Measurements from ENCODE around the gene FCRL6. TPM values are rescaled to one million over a fixed set of nuclear protein-coding genes. Genes with fewer than 3 reads are reported as not detected.

Gene FCRL6
- total and polyA plus RNA-seq, 2 donors, result 0.33 to 0.57 TPM

DNA sequence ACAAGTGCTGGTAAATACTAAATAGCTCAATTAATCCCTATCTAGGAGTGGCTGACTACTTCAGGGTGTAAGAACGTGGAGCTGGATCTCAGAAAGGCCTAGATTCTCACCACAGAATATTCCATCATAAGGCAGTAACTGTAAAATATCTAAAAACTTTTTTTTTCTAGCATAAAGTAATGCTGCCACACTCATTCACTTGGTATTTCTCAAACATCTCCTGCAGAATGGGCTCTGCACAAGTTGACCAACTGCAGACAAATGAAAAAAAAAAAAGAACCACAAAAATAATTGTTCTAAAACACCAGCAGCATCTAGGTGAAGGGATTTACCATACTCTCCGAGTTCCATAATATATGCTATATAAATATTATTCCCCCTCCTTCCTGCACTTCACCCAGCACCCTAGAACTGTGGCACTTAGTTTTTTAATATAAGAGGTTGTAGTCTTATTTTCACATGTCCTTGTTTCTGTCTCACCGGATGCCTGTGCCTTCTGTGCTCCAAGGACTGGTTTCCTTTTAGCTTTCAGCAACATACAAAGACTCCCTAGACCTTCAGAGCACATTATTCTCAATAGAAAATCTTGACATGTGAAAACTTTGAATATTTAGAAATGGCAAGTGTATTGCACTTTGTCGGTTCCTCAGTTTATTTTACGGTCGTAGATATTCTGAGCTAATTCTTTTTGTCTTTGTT lies 51.4 kb downstream of the FCRL6 start:
- no peaks in the 10 kb centered on the region for H3K9me3 ChIP-seq (ENCODE audit: control insufficient read depth in 2 of 2, insufficient read depth in 1 of 2, low read length in 1 of 2)
- peaks cover 2 to 7% of the 10 kb centered on the region in 2 donors for H3K4me1 ChIP-seq (ENCODE audit: control insufficient read depth in 2 of 2, insufficient read depth in 2 of 2, low read length in 2 of 2)
- WGBS, result 27% methylated on average over 6 of the region's 6 CpGs

DNA sequence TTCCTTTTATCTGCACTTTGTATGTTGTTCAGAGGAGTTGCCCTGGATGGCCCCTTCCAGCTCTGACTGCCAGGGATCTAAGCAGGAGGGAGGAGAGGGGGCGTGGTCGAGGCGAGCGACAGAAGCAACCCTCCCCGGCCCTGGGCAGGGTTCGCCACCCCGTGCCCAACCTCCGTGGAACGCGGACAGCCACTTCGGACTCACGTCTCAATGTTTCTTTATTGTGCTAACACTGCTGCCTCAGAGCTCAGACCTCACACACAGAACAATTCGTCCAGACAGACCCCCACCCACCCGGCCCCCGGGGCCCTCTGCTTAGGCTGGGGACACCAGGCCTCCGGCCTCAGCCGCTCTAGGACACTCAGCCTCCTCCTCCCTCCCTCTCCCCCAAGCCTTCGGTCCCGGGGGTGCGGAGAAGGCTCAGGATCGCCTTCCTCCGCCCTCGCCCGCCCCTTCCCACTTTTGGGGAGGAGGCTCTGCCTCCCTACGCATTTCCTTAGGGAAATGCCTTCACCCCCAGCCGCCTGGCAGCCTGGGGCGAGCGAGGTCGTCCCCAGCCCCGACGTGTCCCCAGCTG lies 52.0 kb downstream of the FCRL6 start:
- Histone ChIP-seq H3K9me3 (ENCODE audit: control insufficient read depth in 2 of 2, insufficient read depth in 1 of 2, low read length in 1 of 2) (no peaks in the 10 kb centered on the region), H3K4me1 (ENCODE audit: control insufficient read depth in 2 of 2, insufficient read depth in 2 of 2, low read length in 2 of 2) (peaks cover 2 to 7% of the 10 kb centered on the region in 2 donors), H3K4me3 (ENCODE audit: low read length in 2 of 2) (peak overlapping the region; percentile 34 to 65), H3K27me3 (ENCODE audit: control insufficient read depth in 2 of 2, insufficient read depth in 1 of 2, low read length in 1 of 2) (peaks cover 0 to 61% of the 10 kb centered on the region in 2 donors), H3K27ac (ENCODE audit: low read depth in 1 of 2, low read length in 1 of 2) (peak overlapping the region in 1 of 2 donors; percentile 71), H3K36me3 (ENCODE audit: control insufficient read depth in 2 of 2, insufficient read depth in 2 of 2, low read length in 1 of 2) (no peaks in the 10 kb centered on the region)
- 3% methylated on average over 31 of the region's 31 CpGs for WGBS
- DNase-seq (ENCODE audit: low read depth in 6 of 9, low spot score in 9 of 9), result peak in 1 of 9 donors; percentile 9

More for the DNA sequence above, 51.4 kb downstream of the FCRL6 start:
- peak in 1 of 9 donors; percentile 19 for DNase-seq (ENCODE audit: low read depth in 6 of 9, low spot score in 9 of 9)
- Histone ChIP-seq H3K4me3 (ENCODE audit: low read length in 2 of 2) (peak overlapping the region; percentile 34 to 65), H3K27me3 (ENCODE audit: control insufficient read depth in 2 of 2, insufficient read depth in 1 of 2, low read length in 1 of 2) (peaks cover 0 to 61% of the 10 kb centered on the region in 2 donors), H3K27ac (ENCODE audit: low read depth in 1 of 2, low read length in 1 of 2) (no peak overlapping the region), H3K36me3 (ENCODE audit: control insufficient read depth in 2 of 2, insufficient read depth in 2 of 2, low read length in 1 of 2) (no peaks in the 10 kb centered on the region)

DNA sequence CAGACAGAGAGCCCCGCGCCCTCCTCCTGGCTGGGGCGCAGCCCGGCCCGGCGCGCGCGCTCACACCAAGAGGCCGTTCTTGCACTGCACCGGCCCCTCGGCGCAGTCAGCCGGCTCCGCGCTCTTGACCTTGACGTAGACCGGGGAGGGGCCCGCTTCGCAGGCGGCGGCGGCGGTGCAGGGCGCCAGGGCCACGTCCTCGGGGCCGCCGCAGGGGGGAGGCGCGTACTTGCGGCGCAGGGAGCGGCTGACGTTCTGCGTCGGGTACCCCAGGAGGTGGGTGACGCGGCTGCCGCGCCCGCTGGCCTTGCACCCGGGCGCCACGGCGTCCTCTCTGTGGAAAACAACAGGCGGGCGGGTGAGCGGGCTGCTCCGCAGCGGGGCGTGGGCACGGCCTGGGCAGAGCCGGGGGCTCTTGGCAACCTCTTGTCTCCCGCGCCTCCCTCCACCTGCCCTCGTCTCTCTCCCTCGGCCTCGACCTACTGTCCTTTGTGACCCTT lies 52.6 kb downstream of the FCRL6 start:
- no peaks in the 10 kb centered on the region for H3K36me3 ChIP-seq (ENCODE audit: control insufficient read depth in 2 of 2, insufficient read depth in 2 of 2, low read length in 1 of 2)
- H3K4me3 ChIP-seq (ENCODE audit: low read length in 2 of 2), result peak overlapping the region; percentile 34 to 65
- H3K9me3 ChIP-seq (ENCODE audit: control insufficient read depth in 2 of 2, insufficient read depth in 1 of 2, low read length in 1 of 2), result no peaks in the 10 kb centered on the region
- WGBS, result under 1% methylated on average over 59 of the region's 59 CpGs
- peak overlapping the region in 1 of 2 donors; percentile 71 for H3K27ac ChIP-seq (ENCODE audit: low read depth in 1 of 2, low read length in 1 of 2)
- peaks cover 2 to 7% of the 10 kb centered on the region in 2 donors for H3K4me1 ChIP-seq (ENCODE audit: control insufficient read depth in 2 of 2, insufficient read depth in 2 of 2, low read length in 2 of 2)
- H3K27me3 ChIP-seq (ENCODE audit: control insufficient read depth in 2 of 2, insufficient read depth in 1 of 2, low read length in 1 of 2), result peaks cover 0 to 61% of the 10 kb centered on the region in 2 donors
- DNase-seq (ENCODE audit: low read depth in 6 of 9, low spot score in 9 of 9), result peak in 6 of 9 donors; percentile 18 to 65 (median 38)

DNA sequence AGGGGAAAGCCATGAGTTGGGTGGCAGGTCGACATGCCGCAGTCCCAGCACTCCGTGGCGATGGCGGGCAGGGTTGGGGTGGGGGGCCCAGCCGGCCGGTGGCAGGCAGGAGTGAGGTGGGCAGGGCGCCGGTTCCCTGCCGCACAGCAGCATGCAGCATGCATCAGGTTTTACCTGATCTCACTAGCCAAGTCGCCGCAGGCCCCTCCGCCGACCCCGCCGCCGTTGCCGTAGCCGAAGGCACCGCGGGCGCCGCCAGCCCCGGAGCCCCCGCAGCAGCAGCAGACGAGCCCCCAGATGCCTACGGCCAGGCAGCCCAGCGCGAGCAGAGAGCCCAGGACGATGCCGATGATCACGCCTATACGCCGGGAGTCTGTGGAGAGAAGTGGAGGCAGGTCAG lies 53.5 kb downstream of the FCRL6 start:
- Histone ChIP-seq H3K36me3 (ENCODE audit: control insufficient read depth in 2 of 2, insufficient read depth in 2 of 2, low read length in 1 of 2) (no peaks in the 10 kb centered on the region), H3K27me3 (ENCODE audit: control insufficient read depth in 2 of 2, insufficient read depth in 1 of 2, low read length in 1 of 2) (peaks cover 0 to 57% of the 10 kb centered on the region in 2 donors), H3K27ac (ENCODE audit: low read depth in 1 of 2, low read length in 1 of 2) (no peak overlapping the region), H3K9me3 (ENCODE audit: control insufficient read depth in 2 of 2, insufficient read depth in 1 of 2, low read length in 1 of 2) (no peaks in the 10 kb centered on the region), H3K4me1 (ENCODE audit: control insufficient read depth in 2 of 2, insufficient read depth in 2 of 2, low read length in 2 of 2) (peaks cover 2 to 9% of the 10 kb centered on the region in 2 donors), H3K4me3 (ENCODE audit: low read length in 2 of 2) (no peak overlapping the region)
- DNase-seq (ENCODE audit: low read depth in 6 of 9, low spot score in 9 of 9), result no peak
- 95% methylated on average over 34 of the region's 34 CpGs for WGBS

- Histone ChIP-seq H3K27ac (ENCODE audit: low read depth in 1 of 2, low read length in 1 of 2) (no peak overlapping the region), H3K36me3 (ENCODE audit: control insufficient read depth in 2 of 2, insufficient read depth in 2 of 2, low read length in 1 of 2) (no peaks in the 10 kb centered on the region), H3K4me3 (ENCODE audit: low read length in 2 of 2) (no peak overlapping the region), H3K9me3 (ENCODE audit: control insufficient read depth in 2 of 2, insufficient read depth in 1 of 2, low read length in 1 of 2) (no peaks in the 10 kb centered on the region), H3K27me3 (ENCODE audit: control insufficient read depth in 2 of 2, insufficient read depth in 1 of 2, low read length in 1 of 2) (peaks cover 0 to 57% of the 10 kb centered on the region in 2 donors), H3K4me1 (ENCODE audit: control insufficient read depth in 2 of 2, insufficient read depth in 2 of 2, low read length in 2 of 2) (peaks cover 2 to 9% of the 10 kb centered on the region in 2 donors)
- DNase-seq (ENCODE audit: low read depth in 6 of 9, low spot score in 9 of 9), result no peak
- WGBS, result 100% methylated on average over 1 of the region's 1 CpG
Observed at GRCh38 chr1:159856576-159856975, 54.4 kb downstream of the FCRL6 start.

DNA sequence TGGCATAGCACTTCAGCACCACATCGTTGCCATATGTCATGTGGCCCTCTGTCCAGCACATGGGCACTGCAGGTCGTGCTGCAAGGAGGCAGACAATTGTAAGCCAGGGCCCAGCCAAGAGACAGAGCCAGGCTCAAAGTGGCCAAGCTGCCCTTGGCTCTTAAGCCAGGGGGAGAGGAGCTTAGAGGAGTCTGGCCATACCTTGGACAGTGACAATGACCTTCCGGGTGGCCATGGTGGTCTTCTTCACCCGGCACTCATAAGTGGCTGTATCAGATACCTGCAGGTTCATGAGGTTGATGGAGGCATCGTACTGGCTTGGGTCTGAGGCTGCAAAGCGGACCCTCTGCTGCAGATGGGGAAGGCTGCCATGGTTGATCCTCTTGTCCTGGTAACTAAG lies 55.7 kb downstream of the FCRL6 start:
- Histone ChIP-seq H3K4me1 (ENCODE audit: control insufficient read depth in 2 of 2, insufficient read depth in 2 of 2, low read length in 2 of 2) (peaks cover 2 to 9% of the 10 kb centered on the region in 2 donors), H3K4me3 (ENCODE audit: low read length in 2 of 2) (no peak overlapping the region), H3K36me3 (ENCODE audit: control insufficient read depth in 2 of 2, insufficient read depth in 2 of 2, low read length in 1 of 2) (no peaks in the 10 kb centered on the region), H3K9me3 (ENCODE audit: control insufficient read depth in 2 of 2, insufficient read depth in 1 of 2, low read length in 1 of 2) (no peaks in the 10 kb centered on the region), H3K27ac (ENCODE audit: low read depth in 1 of 2, low read length in 1 of 2) (no peak overlapping the region), H3K27me3 (ENCODE audit: control insufficient read depth in 2 of 2, insufficient read depth in 1 of 2, low read length in 1 of 2) (peaks cover 0 to 56% of the 10 kb centered on the region in 2 donors)
- 96% methylated on average over 6 of the region's 6 CpGs for WGBS
- no peak for DNase-seq (ENCODE audit: low read depth in 6 of 9, low spot score in 9 of 9)

DNA sequence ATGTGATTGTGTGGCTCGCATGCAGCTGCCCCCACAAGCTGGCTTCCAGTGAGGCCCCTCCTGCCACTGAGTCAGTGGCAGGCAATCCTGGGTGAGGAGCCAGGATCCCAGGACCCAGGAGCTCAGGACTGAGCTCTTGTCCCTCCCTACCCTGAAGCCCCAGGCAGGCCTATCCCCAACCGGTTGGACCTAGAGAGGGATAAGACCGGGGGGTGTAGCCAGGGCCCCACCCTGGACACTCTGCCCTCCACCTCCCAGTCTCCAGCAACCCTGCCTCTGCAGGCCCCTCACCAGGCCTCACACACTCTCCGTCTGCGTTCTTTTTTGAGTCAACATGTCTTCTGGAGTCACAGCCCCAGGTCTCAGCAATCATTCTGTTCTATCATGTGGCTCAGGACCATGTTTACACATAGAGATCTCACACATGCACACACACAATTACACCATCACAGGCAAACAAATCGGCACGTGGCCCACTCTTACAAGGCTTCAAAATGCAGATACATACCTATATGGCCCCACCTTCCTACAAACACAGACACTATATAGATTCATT lies 57.7 kb downstream of the FCRL6 start:
- no peak for DNase-seq (ENCODE audit: low read depth in 6 of 9, low spot score in 9 of 9)
- Histone ChIP-seq H3K27me3 (ENCODE audit: control insufficient read depth in 2 of 2, insufficient read depth in 1 of 2, low read length in 1 of 2) (peaks cover 0 to 36% of the 10 kb centered on the region in 2 donors), H3K36me3 (ENCODE audit: control insufficient read depth in 2 of 2, insufficient read depth in 2 of 2, low read length in 1 of 2) (no peaks in the 10 kb centered on the region), H3K4me1 (ENCODE audit: control insufficient read depth in 2 of 2, insufficient read depth in 2 of 2, low read length in 2 of 2) (peaks cover 0 to 6% of the 10 kb centered on the region in 2 donors), H3K9me3 (ENCODE audit: control insufficient read depth in 2 of 2, insufficient read depth in 1 of 2, low read length in 1 of 2) (no peaks in the 10 kb centered on the region), H3K4me3 (ENCODE audit: low read length in 2 of 2) (no peak overlapping the region), H3K27ac (ENCODE audit: low read depth in 1 of 2, low read length in 1 of 2) (no peak overlapping the region)
- WGBS, result 97% methylated on average over 7 of the region's 7 CpGs

DNA sequence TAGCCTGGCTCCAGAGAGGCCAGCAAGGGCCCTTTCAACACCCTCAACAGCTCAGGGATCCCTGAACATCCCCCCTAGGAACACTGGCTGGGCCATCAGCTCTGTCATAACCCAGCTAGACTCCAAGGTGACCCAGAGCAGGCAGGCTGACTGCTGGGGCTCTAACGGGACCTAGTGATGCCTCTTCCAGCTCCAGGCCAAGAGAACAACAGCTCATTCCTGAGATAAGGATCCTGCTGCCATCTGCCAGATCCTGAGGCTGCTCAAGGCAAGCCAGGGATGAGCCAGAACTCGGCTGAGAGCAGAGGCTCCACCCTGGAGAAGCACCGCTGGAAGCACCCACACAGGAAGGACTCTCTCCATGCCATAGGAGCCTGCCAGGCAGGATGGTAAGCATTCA lies 58.3 kb downstream of the FCRL6 start:
- 91% methylated on average over 3 of the region's 3 CpGs for WGBS
- Histone ChIP-seq H3K36me3 (ENCODE audit: control insufficient read depth in 2 of 2, insufficient read depth in 2 of 2, low read length in 1 of 2) (no peaks in the 10 kb centered on the region), H3K4me3 (ENCODE audit: low read length in 2 of 2) (no peak overlapping the region), H3K9me3 (ENCODE audit: control insufficient read depth in 2 of 2, insufficient read depth in 1 of 2, low read length in 1 of 2) (no peaks in the 10 kb centered on the region), H3K27me3 (ENCODE audit: control insufficient read depth in 2 of 2, insufficient read depth in 1 of 2, low read length in 1 of 2) (peaks cover 0 to 30% of the 10 kb centered on the region in 2 donors), H3K4me1 (ENCODE audit: control insufficient read depth in 2 of 2, insufficient read depth in 2 of 2, low read length in 2 of 2) (peaks cover 0 to 2% of the 10 kb centered on the region in 2 donors), H3K27ac (ENCODE audit: low read depth in 1 of 2, low read length in 1 of 2) (no peak overlapping the region)
- DNase-seq (ENCODE audit: low read depth in 6 of 9, low spot score in 9 of 9), result no peak

DNA sequence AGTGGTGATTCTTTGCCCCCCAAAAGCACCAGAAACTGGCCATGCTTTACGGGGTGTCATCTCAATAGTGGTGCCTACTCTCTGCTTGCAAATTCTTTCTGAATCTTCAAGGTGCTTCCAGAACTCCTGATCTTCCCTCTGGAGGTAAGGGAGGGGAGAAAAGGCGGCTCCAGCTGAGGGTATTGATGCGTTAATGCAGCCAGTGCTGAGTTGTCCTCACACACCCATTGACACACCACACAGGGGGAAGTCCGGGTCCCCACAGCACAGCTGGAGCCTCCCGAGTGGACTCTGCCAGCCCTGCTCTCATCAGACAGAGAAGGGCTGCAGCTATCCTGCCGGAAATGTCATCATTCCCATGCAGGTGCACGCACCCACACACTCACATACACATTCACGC lies 59.1 kb downstream of the FCRL6 start:
- DNase-seq (ENCODE audit: low read depth in 6 of 9, low spot score in 9 of 9), result no peak
- Histone ChIP-seq H3K9me3 (ENCODE audit: control insufficient read depth in 2 of 2, insufficient read depth in 1 of 2, low read length in 1 of 2) (peaks cover 0 to under 1% of the 10 kb centered on the region in 2 donors), H3K4me3 (ENCODE audit: low read length in 2 of 2) (no peak overlapping the region), H3K27ac (ENCODE audit: low read depth in 1 of 2, low read length in 1 of 2) (no peak overlapping the region), H3K4me1 (ENCODE audit: control insufficient read depth in 2 of 2, insufficient read depth in 2 of 2, low read length in 2 of 2) (peaks cover under 1 to 7% of the 10 kb centered on the region in 2 donors), H3K27me3 (ENCODE audit: control insufficient read depth in 2 of 2, insufficient read depth in 1 of 2, low read length in 1 of 2) (peaks cover 0 to 22% of the 10 kb centered on the region in 2 donors), H3K36me3 (ENCODE audit: control insufficient read depth in 2 of 2, insufficient read depth in 2 of 2, low read length in 1 of 2) (no peaks in the 10 kb centered on the region)
- 90% methylated on average over 8 of the region's 8 CpGs for WGBS
